Brain pericyte (primary cell): Measurements from ENCODE around the gene NR5A1.

Experiments used
- DNase-seq: peaks from one replicate; pipeline ENCODE4 v3.0.0-alpha.2; 2012; ENCODE audit warnings: low read depth, low spot score

Gene NR5A1

GRCh38 chr9:124498499-124499146, 8.6 kb downstream of the NR5A1 start:
- no peak for DNase-seq

GRCh38 chr9:124498040-124498439, 9.2 kb downstream of the NR5A1 start:
- no peak for DNase-seq

GRCh38 chr9:124497441-124497840, 9.8 kb downstream of the NR5A1 start:
- DNase-seq = no peak

GRCh38 chr9:124496463-124496862, 10.7 kb downstream of the NR5A1 start:
- no peak for DNase-seq

GRCh38 chr9:124496075-124496449, 11.1 kb downstream of the NR5A1 start:
- no peak for DNase-seq

DNA sequence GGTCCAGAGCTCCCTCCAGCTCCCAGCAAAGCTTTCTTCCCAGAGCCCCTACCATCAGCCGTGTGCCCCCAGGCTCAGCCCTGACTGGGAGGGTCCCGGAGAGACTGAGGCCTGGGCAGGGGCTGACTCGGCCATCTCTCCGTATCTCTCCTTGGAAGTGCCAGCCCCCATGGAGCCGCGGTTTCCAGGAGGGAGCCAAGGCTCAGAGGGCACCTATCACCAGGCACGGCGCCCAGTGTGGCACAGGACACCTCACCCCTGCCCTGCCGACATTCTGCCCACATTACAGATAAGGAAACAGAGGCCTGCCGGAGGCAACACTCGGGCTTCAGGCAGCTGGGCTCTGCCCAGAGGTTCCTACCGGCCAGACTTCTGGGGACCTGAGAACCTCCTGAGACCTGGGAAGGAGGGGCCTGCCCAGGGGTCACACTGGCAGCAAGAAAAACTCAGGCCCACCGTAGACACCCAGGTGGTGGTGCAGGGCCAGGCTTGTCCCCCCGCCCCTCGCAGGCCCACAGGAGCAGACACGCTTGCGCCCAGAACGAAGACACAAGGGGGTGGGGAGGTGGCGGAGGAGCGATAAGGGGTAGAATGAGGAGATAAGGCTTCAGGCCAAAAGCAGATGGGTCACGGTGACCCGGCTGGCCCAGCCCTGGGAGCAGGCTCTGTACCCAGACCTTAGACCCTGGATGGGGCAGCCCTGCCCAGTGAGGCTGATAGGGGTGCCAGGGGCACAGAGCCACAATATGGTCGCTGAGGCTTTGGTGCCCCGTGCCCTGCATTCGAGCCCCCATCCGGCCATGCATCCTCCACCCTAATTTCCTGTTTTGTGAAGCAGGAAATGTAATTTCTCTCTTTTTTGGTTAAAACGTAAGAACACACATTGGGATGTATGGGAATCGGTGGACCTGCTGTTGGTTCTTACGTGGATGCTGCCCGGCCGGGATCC, 11.8 kb downstream of the NR5A1 start:
- no peak for DNase-seq

DNA sequence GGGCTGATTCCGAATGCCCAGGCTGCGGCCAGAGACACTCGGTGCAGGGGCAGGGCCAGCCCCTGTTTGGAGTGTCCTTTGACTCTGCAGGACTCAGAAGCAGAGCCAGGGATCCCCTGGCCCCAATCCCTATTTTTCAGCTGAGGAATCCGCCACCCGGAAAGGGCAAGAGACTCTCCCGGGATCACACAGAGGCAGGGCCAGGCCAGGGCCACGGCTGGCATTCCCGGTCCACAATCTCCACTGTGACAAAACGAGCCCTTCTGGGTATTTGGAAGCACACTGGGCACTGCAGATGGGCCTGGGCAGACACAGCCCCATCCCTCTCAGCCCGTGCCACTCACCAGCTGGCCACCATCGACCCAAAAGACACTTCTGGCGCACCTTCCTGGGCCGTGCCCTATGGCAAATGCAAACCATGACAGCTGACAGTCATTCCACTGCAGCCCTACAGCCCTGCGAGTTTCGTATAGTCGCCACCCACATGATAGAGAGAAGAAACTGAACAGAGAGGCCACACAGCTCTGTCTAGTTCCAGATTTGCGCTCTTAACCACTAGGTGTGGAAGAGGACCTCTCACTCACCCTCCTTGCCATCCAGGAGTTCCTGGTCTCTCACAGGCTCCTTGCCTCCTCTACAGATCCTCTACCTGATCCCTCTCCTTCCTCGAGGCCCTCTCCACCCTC, 13.3 kb downstream of the NR5A1 start:
- DNase-seq = no peak

DNA sequence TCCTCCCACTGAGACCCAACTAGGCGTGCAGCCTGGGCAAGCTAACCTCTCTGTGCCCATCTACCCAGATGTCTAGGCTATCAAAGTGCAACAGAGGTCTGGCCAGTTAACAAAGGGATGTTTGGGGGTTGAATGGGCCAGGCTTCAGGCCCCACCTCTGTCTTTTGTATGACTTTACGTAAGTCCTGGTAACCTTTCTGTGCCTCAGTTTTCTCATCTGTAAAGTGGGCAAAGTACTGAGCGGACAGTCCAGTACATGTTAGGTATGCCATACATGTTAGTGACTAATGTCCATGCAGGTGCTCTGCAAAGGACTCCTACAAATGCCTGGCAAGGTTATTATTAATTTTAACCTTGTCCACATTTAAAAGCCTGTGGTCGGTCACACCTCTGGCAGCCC, 14.0 kb downstream of the NR5A1 start:
- no peak for DNase-seq

DNA sequence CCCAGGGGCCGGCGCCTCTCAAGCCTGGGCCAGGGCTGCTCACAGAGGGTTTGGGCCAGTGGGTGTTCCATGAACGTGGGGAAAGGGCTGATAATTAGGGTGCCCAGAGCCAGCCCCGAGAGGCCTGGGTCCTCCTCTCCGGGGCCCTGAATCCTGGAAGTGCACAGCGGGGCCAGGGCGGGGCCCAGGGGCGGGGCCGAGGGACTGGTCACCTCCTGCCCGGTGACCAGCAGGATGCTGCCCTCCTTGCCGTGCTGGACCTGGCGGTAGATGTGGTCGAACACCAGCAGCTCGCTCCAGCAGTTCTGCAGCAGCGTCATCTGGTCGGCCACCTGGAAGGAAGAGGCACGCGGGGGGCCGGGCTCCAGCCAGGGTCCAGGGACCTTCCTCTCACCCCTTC, 14.4 kb downstream of the NR5A1 start:
- no peak for DNase-seq

GRCh38 chr9:124491049-124491975, 15.9 kb downstream of the NR5A1 start:
- no peak for DNase-seq

DNA sequence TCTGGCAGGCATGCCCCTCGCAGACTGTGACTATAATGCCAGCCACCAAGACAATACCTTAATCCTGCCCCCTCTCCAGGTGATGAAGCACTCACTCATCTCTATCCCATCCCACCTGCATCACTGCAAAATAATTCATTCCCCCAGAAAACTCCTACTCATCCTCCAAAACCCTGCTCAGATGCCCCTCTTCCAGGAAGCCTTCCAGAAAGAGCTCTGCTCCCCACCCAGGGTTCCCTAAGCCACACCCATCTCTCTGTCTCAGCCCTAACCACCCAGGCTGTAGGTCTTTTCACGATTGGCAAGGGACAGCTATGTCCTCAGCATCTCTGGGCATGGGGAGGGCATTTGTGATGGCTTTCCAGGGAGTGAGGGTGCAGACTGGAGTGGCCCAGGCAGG, 17.2 kb downstream of the NR5A1 start:
- no peak for DNase-seq

DNA sequence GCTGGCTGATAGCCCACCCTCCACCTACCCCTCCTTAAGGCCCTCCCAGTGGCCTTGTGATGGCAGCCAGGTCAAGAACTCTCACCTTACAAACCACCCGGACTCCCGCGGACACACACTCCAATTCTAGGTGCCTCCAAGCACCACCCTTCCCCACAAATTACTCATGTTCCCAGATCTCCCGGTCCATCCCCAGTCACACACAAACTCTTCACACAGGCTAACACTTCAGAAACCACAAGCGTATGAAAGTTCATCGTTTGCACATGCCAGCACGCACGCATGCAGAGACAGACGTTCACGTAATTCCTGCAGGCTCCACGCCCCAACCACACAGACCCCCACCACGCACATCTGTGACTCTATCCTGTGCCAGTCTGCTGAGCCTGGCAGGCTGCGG, 18.0 kb downstream of the NR5A1 start:
- no peak for DNase-seq

DNA sequence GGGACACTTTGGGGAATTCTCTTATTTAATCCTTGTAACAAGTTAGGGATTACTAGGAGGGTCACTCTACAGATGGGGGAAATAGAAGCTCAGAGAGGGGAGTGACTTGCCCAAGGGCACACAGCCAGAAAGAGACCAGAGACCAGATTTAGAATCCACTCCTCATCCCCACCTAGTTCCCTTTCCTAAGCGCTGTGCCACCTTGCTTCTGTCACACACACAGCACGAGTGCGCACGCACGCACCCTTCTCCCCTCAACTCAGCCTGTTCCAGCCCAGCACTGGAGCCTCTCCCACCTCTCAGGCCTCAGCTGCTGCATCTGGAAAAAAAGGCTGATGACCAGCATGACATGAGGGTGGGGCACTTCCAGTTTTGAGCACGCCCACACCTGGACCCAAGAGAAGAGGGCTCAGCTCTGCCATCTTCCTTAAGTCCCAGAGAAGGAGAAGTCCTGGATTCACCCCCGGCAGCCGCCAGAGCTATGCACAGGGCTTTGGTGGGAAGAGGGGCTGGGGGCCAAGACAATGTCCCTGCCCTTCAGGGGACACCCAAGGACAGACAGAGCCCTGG, 18.5 kb downstream of the NR5A1 start:
- DNase-seq = no peak

DNA sequence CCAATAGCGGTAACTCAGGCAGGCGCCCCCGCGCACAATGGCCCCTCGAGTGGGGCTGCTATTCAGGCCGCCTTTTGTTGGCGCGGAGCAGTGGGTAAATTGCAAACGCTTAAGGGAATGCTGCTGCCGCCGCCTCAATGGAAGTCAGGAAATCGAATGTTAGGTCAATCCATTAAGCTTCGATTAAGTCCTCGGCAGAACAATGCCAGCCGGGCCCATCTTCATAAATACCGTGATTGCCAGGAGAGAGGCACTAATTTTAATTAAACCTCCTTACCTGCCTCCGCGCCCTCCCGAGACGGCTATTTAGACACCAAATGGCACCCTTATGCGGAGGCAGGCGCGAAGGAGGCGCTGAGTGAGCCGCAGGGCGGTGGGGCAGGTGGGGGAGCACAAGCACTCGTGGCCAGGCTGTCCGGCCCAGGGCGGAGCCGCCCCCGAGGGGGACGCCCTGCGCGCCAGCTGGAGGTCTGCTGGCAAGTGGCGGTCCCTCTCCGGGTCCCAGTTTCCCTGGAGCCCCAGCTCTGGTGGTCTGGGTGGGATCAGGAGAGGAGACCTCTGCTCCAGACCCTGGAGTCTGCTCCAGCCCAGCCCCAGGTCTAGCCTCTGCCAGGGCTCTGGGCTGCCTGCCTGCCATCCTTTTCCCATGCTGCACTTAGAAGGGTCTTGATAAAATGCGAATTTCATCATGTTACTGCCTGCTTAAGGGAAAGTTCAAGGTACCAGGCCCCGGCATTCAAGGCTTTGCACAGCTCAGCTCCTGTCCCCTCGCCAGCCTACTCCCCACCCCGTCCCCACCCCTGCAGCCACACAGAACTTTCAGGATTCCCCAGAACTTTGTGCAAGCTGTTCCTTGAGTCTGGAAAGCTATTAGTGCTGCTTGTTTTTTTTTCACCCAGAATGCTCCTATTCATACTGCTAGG, 19.7 kb downstream of the NR5A1 start:
- no peak for DNase-seq

GRCh38 chr9:124486778-124487259, 20.4 kb downstream of the NR5A1 start:
- no peak for DNase-seq

- no peak for DNase-seq
Observed at GRCh38 chr9:124485936-124486335, 21.3 kb downstream of the NR5A1 start.

DNA sequence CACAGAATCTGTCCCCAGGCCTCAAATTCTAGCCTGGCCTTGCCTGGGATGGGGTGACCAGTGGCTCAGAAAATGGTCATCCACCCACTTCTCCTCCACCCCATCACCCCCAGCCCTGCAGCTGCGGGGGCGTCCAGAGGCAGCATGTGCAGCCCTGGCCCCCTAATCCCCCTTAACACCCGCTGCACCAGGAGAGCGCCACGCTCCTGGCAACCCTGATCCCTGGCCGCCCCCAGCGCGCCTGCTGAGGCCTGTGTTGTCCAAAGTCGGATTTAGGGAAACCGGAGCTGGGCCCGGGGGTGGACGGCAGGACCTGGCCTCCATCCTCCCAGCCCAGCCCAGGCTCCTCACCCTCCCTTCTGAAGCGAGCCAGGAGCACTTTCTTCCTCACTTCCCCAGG, 22.0 kb downstream of the NR5A1 start:
- no peak for DNase-seq

- DNase-seq = no peak
Observed at GRCh38 chr9:124483481-124483880, 23.7 kb downstream of the NR5A1 start.

GRCh38 chr9:124482431-124483031, 24.7 kb downstream of the NR5A1 start:
- DNase-seq = no peak
